H1 (cell line): ENCODE data around the gene IL3. TPM values are rescaled to one million over a fixed set of nuclear protein-coding genes. Genes with fewer than 3 reads are reported as not detected.

Source experiments
- CTCF ChIA-PET: fragments of 300-600 bp; sonication (Branson Sonifier 250); formaldehyde crosslinking; loops from one replicate; lab custom pipeline; 2021; ENCODE audit not compliant: partially characterized antibody; lab: Charles Lee
- POLR2A ChIA-PET: fragments of 300-600 bp; sonication (Branson Sonifier 250); formaldehyde crosslinking; loops from one replicate; lab custom pipeline; 2021; ENCODE audit warnings: inconsistent platforms; ENCODE audit not compliant: partially characterized antibody; lab: Charles Lee
- DNase-seq, 2 experiments: peaks; one replicate each; pipeline versions ENCODE4 v3.0.0 to v3.0.0-alpha.2; 2010 to 2022; ENCODE audit warnings: low spot score in 2 of 2, low read depth in 1 of 2, mixed read lengths in 1 of 2
- FAIRE-seq: peaks from 2 replicates; lab custom pipeline; 2011; peaks lifted over from hg19 to GRCh38; lab: Jason Lieb, UNC
- H2AFZ ChIP-seq: 2 replicates; pipeline ENCODE4 v1.8.1; 2012; ENCODE audit warnings: low read length, inconsistent platforms
- H2AK5ac ChIP-seq: 2 replicates; pipeline ENCODE4 v1.6.1; 2013; ENCODE audit warnings: low read depth, low read length
- H2BK120ac ChIP-seq: replicated peaks from 2 replicates; pipeline ENCODE3; 2013; ENCODE audit warnings: low read depth, low read length, inconsistent platforms
- H2BK12ac ChIP-seq: 2 replicates; pipeline ENCODE4 v1.6.1; 2013; ENCODE audit warnings: low read depth, low read length
- H2BK15ac ChIP-seq: 2 replicates; pipeline ENCODE4 v1.6.1; 2013; ENCODE audit warnings: low read length
- H2BK20ac ChIP-seq: 2 replicates; pipeline ENCODE4 v1.6.1; 2013; ENCODE audit warnings: low read length
- H2BK5ac ChIP-seq: 2 replicates; pipeline ENCODE4 v1.6.1; 2013; ENCODE audit warnings: low read depth, low read length
- H3K14ac ChIP-seq: 2 replicates; pipeline ENCODE4 v1.6.1; 2013; ENCODE audit warnings: inconsistent platforms; ENCODE audit not compliant: insufficient read length
- H3K18ac ChIP-seq: 2 replicates; pipeline ENCODE4 v1.6.1; 2013; ENCODE audit warnings: low read length; ENCODE audit errors: extremely low read depth
- H3K23ac ChIP-seq: 2 replicates; pipeline ENCODE4 v1.6.1; 2013; ENCODE audit warnings: inconsistent platforms; ENCODE audit not compliant: insufficient read length
- H3K23me2 ChIP-seq: 2 replicates; pipeline ENCODE4 v1.6.1; 2013; ENCODE audit warnings: low read depth, low read length
- H3K27ac ChIP-seq: 2 replicates; pipeline ENCODE4 v1.6.1; 2011; ENCODE audit warnings: low read depth, low read length, inconsistent platforms
- H3K27me3 ChIP-seq, 4 experiments: replicated peaks in 1 of 4; 1 replicate in 1 of 4; 2 replicates in 3 of 4; pipeline versions ENCODE4 v1.6.1 to v1.8.1; 2011 to 2013; ENCODE audit warnings: low read length in 3 of 4, mild to moderate bottlenecking in 3 of 4, inconsistent platforms in 2 of 4, mixed read lengths in 2 of 4, moderate library complexity in 1 of 4; ENCODE audit not compliant: control insufficient read depth in 3 of 4, insufficient read depth in 3 of 4; ENCODE audit errors: extremely low read depth in 1 of 4
- H3K36me3 ChIP-seq, 4 experiments: 2 replicates each; pipeline versions ENCODE4 v1.6.1 to v1.8.1; 2011 to 2013; ENCODE audit warnings: mild to moderate bottlenecking in 4 of 4, low read length in 3 of 4, moderate library complexity in 2 of 4, control low read depth in 1 of 4, inconsistent platforms in 1 of 4; ENCODE audit not compliant: insufficient read depth in 4 of 4, control insufficient read depth in 2 of 4
- H3K4ac ChIP-seq: replicated peaks from 2 replicates; pipeline ENCODE3; 2013; ENCODE audit warnings: low read length, low read depth, mixed read lengths, inconsistent platforms; ENCODE audit not compliant: insufficient read length
- H3K4me1 ChIP-seq, 4 experiments: replicated peaks in 1 of 4; 1 replicate in 1 of 4; 2 replicates in 3 of 4; pipeline versions ENCODE4 v1.6.1 to v1.8.1; 2011 to 2013; ENCODE audit warnings: low read length in 3 of 4, inconsistent platforms in 2 of 4, mixed read lengths in 1 of 4; ENCODE audit not compliant: insufficient read depth in 4 of 4, control insufficient read depth in 3 of 4
- H3K4me2 ChIP-seq, 2 experiments: 2 replicates each; pipeline versions ENCODE4 v1.6.1 to v1.8.1; 2011 to 2013; ENCODE audit warnings: low read depth in 2 of 2, low read length in 2 of 2, control low read depth in 1 of 2, inconsistent platforms in 1 of 2, mild to moderate bottlenecking in 1 of 2; ENCODE audit not compliant: insufficient read depth in 1 of 2
- H3K4me3 ChIP-seq, 4 experiments: fragments of 200-600, 300-600 bp in 1 of 4; sonication (generic), shearing (Covaris generic), sonication (Bioruptor Twin) in 1 of 4; 2 replicates each; pipeline versions ENCODE4 v1.5.1 to v1.8.1; 2011 to 2016; ENCODE audit warnings: low read length in 4 of 4, low read depth in 3 of 4, control low read depth in 2 of 4, inconsistent platforms in 2 of 4, mild to moderate bottlenecking in 2 of 4, mixed read lengths in 1 of 4, moderate library complexity in 1 of 4; ENCODE audit not compliant: insufficient read depth in 2 of 4; ENCODE audit errors: extremely low read depth in 1 of 4
- H3K56ac ChIP-seq: replicated peaks from 2 replicates; pipeline ENCODE3; 2013; ENCODE audit warnings: low read depth, mild to moderate bottlenecking, mixed read lengths, low read length, inconsistent platforms; ENCODE audit not compliant: insufficient read length
- H3K79me1 ChIP-seq: 2 replicates; pipeline ENCODE4 v1.6.1; 2013; ENCODE audit warnings: low read depth, low read length, control low read depth
- H3K79me2 ChIP-seq, 2 experiments: 2 replicates each; pipeline versions ENCODE4 v1.6.1 to v1.8.1; 2012 to 2013; ENCODE audit warnings: low read length in 2 of 2, mild to moderate bottlenecking in 2 of 2, inconsistent platforms in 1 of 2; ENCODE audit not compliant: insufficient read depth in 2 of 2, control insufficient read depth in 1 of 2
- H3K9ac ChIP-seq, 4 experiments: replicated peaks in 1 of 4; 1 replicate in 1 of 4; 2 replicates in 3 of 4; pipeline versions ENCODE4 v1.6.1 to v1.8.1; 2011 to 2013; ENCODE audit warnings: low read depth in 3 of 4, low read length in 3 of 4, control low read depth in 2 of 4, mild to moderate bottlenecking in 2 of 4, moderate library complexity in 2 of 4, inconsistent platforms in 1 of 4; ENCODE audit errors: extremely low read depth in 1 of 4
- H3K9me3 ChIP-seq, 2 experiments: 2 replicates each; pipeline versions ENCODE4 v1.6.1 to v1.8.1; 2012 to 2013; ENCODE audit warnings: mild to moderate bottlenecking in 2 of 2, moderate library complexity in 2 of 2, control low read depth in 1 of 2, inconsistent platforms in 1 of 2, low read depth in 1 of 2, low read length in 1 of 2, mixed read lengths in 1 of 2; ENCODE audit not compliant: insufficient read depth in 2 of 2
- H4K20me1 ChIP-seq, 2 experiments: replicated peaks in 1 of 2; 2 replicates each; pipeline versions ENCODE3 to v1.8.1; 2011 to 2013; ENCODE audit warnings: inconsistent platforms in 2 of 2, low read length in 2 of 2, mild to moderate bottlenecking in 1 of 2; ENCODE audit not compliant: insufficient read depth in 2 of 2, control insufficient read depth in 1 of 2
- H4K5ac ChIP-seq: 2 replicates; pipeline ENCODE4 v1.6.1; 2013; ENCODE audit warnings: low read length, low read depth, mixed read lengths, inconsistent platforms; ENCODE audit not compliant: insufficient read length
- H4K8ac ChIP-seq: 2 replicates; pipeline ENCODE4 v1.8.0; 2013; ENCODE audit warnings: mild to moderate bottlenecking, moderate library complexity, low read length, inconsistent platforms; ENCODE audit not compliant: insufficient read depth; ENCODE audit errors: extremely low read depth
- H4K91ac ChIP-seq: replicated peaks from 2 replicates; pipeline ENCODE3; 2013; ENCODE audit warnings: low read length, mixed read lengths, inconsistent platforms; ENCODE audit not compliant: insufficient read length
- BACH1 ChIP-seq: IDR thresholded peaks from 2 replicates; pipeline ENCODE4 v1.6.1; 2012; ENCODE audit warnings: low read length, improper control_type of control experiment
- CBX5 ChIP-seq: fragments of 300-800, 300-1000 bp; sonication (generic); IDR thresholded peaks from 2 replicates; pipeline ENCODE4 v1.7.1; 2016; ENCODE audit warnings: antibody characterized with exemption, low read length, low read depth
- CEBPB ChIP-seq: IDR thresholded peaks from 2 replicates; pipeline ENCODE4 v1.6.1; 2012; ENCODE audit warnings: low read depth, low read length
- EGR1 ChIP-seq: IDR thresholded peaks from 2 replicates; pipeline ENCODE4 v1.6.1; 2011; ENCODE audit warnings: low read depth, low read length, borderline replicate concordance
- GTF2F1 ChIP-seq: IDR thresholded peaks from 2 replicates; pipeline ENCODE4 v1.6.1; 2012; ENCODE audit warnings: low read depth, low read length, improper control_type of control experiment, borderline replicate concordance
- HDAC2 ChIP-seq, 2 experiments: fragments of 300-600 bp in 1 of 2; sonication (generic) in 1 of 2; IDR thresholded peaks; 2 replicates each; pipeline ENCODE4 v1.6.1; 2011 to 2012; ENCODE audit warnings: low read depth in 2 of 2, low read length in 2 of 2, mild to moderate bottlenecking in 2 of 2, moderate library complexity in 2 of 2, borderline replicate concordance in 1 of 2, inconsistent platforms in 1 of 2
- KDM1A ChIP-seq: fragments of 200-600, 300-600 bp; sonication (generic); IDR thresholded peaks from 2 replicates; pipeline ENCODE4 v1.7.1; 2016; ENCODE audit warnings: mild to moderate bottlenecking, low read length, borderline replicate concordance
- MAX ChIP-seq: IDR thresholded peaks from 2 replicates; pipeline ENCODE4 v1.6.1; 2012; ENCODE audit warnings: inconsistent platforms
- NRF1 ChIP-seq: IDR thresholded peaks from 2 replicates; pipeline ENCODE4 v1.6.1; 2011; ENCODE audit warnings: mild to moderate bottlenecking, low read depth, low read length, improper control_type of control experiment
- POLR2AphosphoS5 ChIP-seq: IDR thresholded peaks from 2 replicates; pipeline ENCODE4 v1.6.1; 2011; ENCODE audit warnings: low read depth, low read length
- SP1 ChIP-seq: IDR thresholded peaks from 2 replicates; pipeline ENCODE4 v1.6.1; 2011; ENCODE audit warnings: low read depth, low read length
- SP2 ChIP-seq: IDR thresholded peaks from 2 replicates; pipeline ENCODE4 v1.6.1; 2012; ENCODE audit warnings: mild to moderate bottlenecking, low read length, inconsistent platforms
- SP4 ChIP-seq: IDR thresholded peaks from 2 replicates; pipeline ENCODE4 v1.6.1; 2012; ENCODE audit warnings: low read length, inconsistent platforms
- TCF12 ChIP-seq: IDR thresholded peaks from 2 replicates; pipeline ENCODE4 v1.6.1; 2011; ENCODE audit warnings: low read depth, mild to moderate bottlenecking, low read length
- TEAD4 ChIP-seq: IDR thresholded peaks from 2 replicates; pipeline ENCODE4 v1.6.1; 2012; ENCODE audit warnings: low read depth, low read length, inconsistent platforms, mixed read lengths
- polyA plus RNA-seq, 7 experiments: library from polyadenylated mRNA; depleted of rRNA in 3 of 7; stranded (reverse) in 5 of 7; unstranded in 2 of 7; fragments of >200 nt in 5 of 7; fragments of 200-250 nt in 2 of 7; gene quantifications; 1 replicate in 5 of 7; 2 replicates in 1 of 7; 4 replicates in 1 of 7; pipeline versions ENCODE4 v1.2.1 to v1.2.3, GENCODE V29; 2011 to 2013; ENCODE audit warnings: missing spikeins in 2 of 7, mixed read lengths in 2 of 7
- total RNA-seq: library from RNA; stranded (reverse); fragmentation: NEBNext Ultra II Directional; extraction: Animal tissue kit (Norgen Biotek cat#: 25700); gene quantifications from 2 replicates; pipeline ENCODE4 v1.2.1, GENCODE V29; 2021

The IL3 gene
- total and polyA plus RNA-seq, 2 of the 8 experiments (the other 6 are each of a cell fraction or from before 2014, with no cell fraction given) = not detected

GRCh38 chr5:132032196-132032595, 28.3 kb upstream of the IL3 start:
- H2BK120ac ChIP-seq = no peak overlapping the region
- no peak overlapping the region for H3K4me3 ChIP-seq
- TF ChIP-seq CEBPB (no peak), BACH1 (no peak), HDAC2 (IDR thresholded peaks at IDR 0.05; ENCODE audit: borderline replicate concordance in 1 of 2, low read depth in 2 of 2, low read length in 2 of 2) (no peak), CBX5 (no peak), TEAD4 (no peak), GTF2F1 (no peak), POLR2AphosphoS5 (no peak), MAX (no peak), NRF1 (no peak), TCF12 (no peak), EGR1 (no peak), SP4 (no peak), KDM1A (no peak), SP1 (no peak), SP2 (no peak)
- H3K9ac ChIP-seq = no peak overlapping the region
- H4K20me1 ChIP-seq = no peaks in the 10 kb centered on the region
- no peak overlapping the region for H2BK12ac ChIP-seq
- H4K5ac ChIP-seq = no peak overlapping the region
- CTCF ChIA-PET = interaction anchor here (0.6 kb wide), 1 partner anchor 211 kb away, joined by 4 read pairs; no protein-coding TSS in a partner anchor
- H3K79me2 ChIP-seq = no peaks in the 10 kb centered on the region
- H2AFZ ChIP-seq = no peak overlapping the region
- FAIRE-seq (no peak), DNase-seq (no peak)
- no peak overlapping the region for H3K18ac ChIP-seq
- no peak overlapping the region for H2BK5ac ChIP-seq
- H3K27me3 ChIP-seq = no peaks in the 10 kb centered on the region
- no peak overlapping the region for H2AK5ac ChIP-seq
- H2BK15ac ChIP-seq = no peak overlapping the region
- H4K8ac ChIP-seq = no peak overlapping the region
- H3K27ac ChIP-seq = no peak overlapping the region
- no peak overlapping the region for H3K4me2 ChIP-seq
- H3K56ac ChIP-seq = no peak overlapping the region
- H3K9me3 ChIP-seq = no peaks in the 10 kb centered on the region
- H3K23me2 ChIP-seq = no peaks in the 10 kb centered on the region
- POLR2A ChIA-PET = no interaction called here
- H3K23ac ChIP-seq = no peak overlapping the region
- H3K79me1 ChIP-seq = no peaks in the 10 kb centered on the region
- no peak overlapping the region for H3K14ac ChIP-seq
- H2BK20ac ChIP-seq = no peak overlapping the region
- no peaks in the 10 kb centered on the region for H3K4me1 ChIP-seq
- no peak overlapping the region for H3K4ac ChIP-seq
- H3K36me3 ChIP-seq = no peaks in the 10 kb centered on the region
- H4K91ac ChIP-seq = no peak overlapping the region
